Gastrocnemius medialis (tissue), 4 donors: ENCODE results near the gene ZNF528. TPM values are rescaled to one million over a fixed set of nuclear protein-coding genes. Genes with fewer than 3 reads are reported as not detected.

Source experiments
- ATAC-seq, 2 donors: fragments of 150-250 bp; one replicate each; pipeline ENCODE4 v1.9.1; 2016
- DNase-seq, 2 donors: peaks; one replicate each; pipeline ENCODE4 v3.0.0-alpha.2; 2019
- H3K27ac ChIP-seq, 4 donors: fragments of 200-600 bp; sonication (generic); 1 replicate in 1 of 4; 2 replicates in 3 of 4; pipeline ENCODE4 v1.5.1; 2016 to 2018; ENCODE audit warnings: mild to moderate bottlenecking in 2 of 4, moderate library complexity in 1 of 4
- H3K27me3 ChIP-seq, 3 donors: fragments of 200-600 bp; sonication (generic) in 2 of 3; 1 replicate in 1 of 3; 2 replicates in 2 of 3; pipeline versions ENCODE4 v1.5.1 to v1.6.0; 2016 to 2019; ENCODE audit warnings: mild to moderate bottlenecking in 1 of 3, moderate library complexity in 1 of 3
- H3K36me3 ChIP-seq, 2 donors: fragments of 200-600 bp; sonication (generic) in 1 of 2; one replicate each; pipeline ENCODE4 v1.5.1; 2017 to 2018
- H3K4me1 ChIP-seq, 2 donors: fragments of 200-600 bp; sonication (generic) in 1 of 2; one replicate each; pipeline ENCODE4 v1.5.1; 2016 to 2017; ENCODE audit warnings: mild to moderate bottlenecking in 2 of 2
- H3K4me3 ChIP-seq, 4 donors: fragments of 200-600 bp; sonication (generic) in 3 of 4; 1 replicate in 1 of 4; 2 replicates in 3 of 4; pipeline ENCODE4 v1.5.1; 2016 to 2019; ENCODE audit warnings: mild to moderate bottlenecking in 2 of 4
- H3K9me3 ChIP-seq, 3 donors: fragments of 200-600 bp; sonication (generic) in 2 of 3; 1 replicate in 1 of 3; 2 replicates in 2 of 3; pipeline ENCODE4 v1.5.1; 2016 to 2019
- CTCF ChIP-seq, 5 experiments: fragments of 450-650 bp in 3 of 5; fragments of 200-600 bp in 2 of 5; sonication (generic) in 2 of 5; IDR thresholded peaks in 4 of 5; conservative IDR thresholded peaks in 1 of 5; 1 replicate in 4 of 5; 2 replicates in 1 of 5; pipeline ENCODE4 v1.5.1; 2016 to 2019; ENCODE audit warnings: antibody characterized with exemption in 5 of 5, mild to moderate bottlenecking in 3 of 5, moderate library complexity in 3 of 5
- POLR2A ChIP-seq, 2 donors: fragments of 450-650 bp; IDR thresholded peaks; one replicate each; pipeline ENCODE4 v1.6.1; 2017; ENCODE audit warnings: antibody characterized with exemption in 2 of 2, mild to moderate bottlenecking in 2 of 2, moderate library complexity in 2 of 2
- in situ Hi-C, 4 donors: fragments of 200-750 bp; cut with MboI; loops; one replicate each; pipeline versions ENCODE4 v1.15.0 to v1.8.0; 2017; ENCODE audit warnings: low sequenced_read_pairs in 4 of 4
- intact Hi-C: fragments of 100-400 bp; cut with DNase I; formaldehyde crosslinking; loops from one replicate; pipeline ENCODE4 v1.15.1; 2023; ENCODE audit warnings: low total_unique reads
- total RNA-seq, 4 donors: library from RNA; depleted of rRNA; stranded (reverse); fragments of >200 nt; gene quantifications; one replicate each; pipeline versions ENCODE4 v1.1.0 to v1.2.3, GENCODE V29; 2016

Gene ZNF528
- total RNA-seq = 10 to 100 TPM in 1 of 4 donors, 1 to 10 TPM in 3; 2.9 to 11.2 (median 5.5) TPM

GRCh38 chr19:52397310-52398080 lies at the start of gene ZNF528:
TSS of gene ZNF528 (plus strand) at chr19:52397849. CDS start at chr19:52402014, 4,165 bp downstream.
- H3K4me1 ChIP-seq = peaks cover 14 to 18% of the 10 kb centered on the region in 2 donors
- intact Hi-C loops (loop anchor here (2.0 to 5.0 kb wide), 2 partner anchors 27 to 130 kb away; partner anchors contain the start of gene ZNF808), in situ Hi-C loops (no loop called here)
- H3K36me3 ChIP-seq = peaks cover 10 to 62% of the 10 kb centered on the region in 2 donors
- peak within 1 kb of the TSS; percentile 53 to 77 (median 74) for H3K27ac ChIP-seq
- DNase-seq (peak; percentile 83 to 88), ATAC-seq (peak; percentile 94 to 95)
- TF ChIP-seq CTCF (IDR thresholded peaks at IDR 0.05 in 4 of 5, conservative IDR thresholded peaks at IDR 0.05 in 1 of 5) (no peak), POLR2A (IDR thresholded peaks at IDR 0.05) (peak in 1 of 2 donors; percentile 50)
- H3K27me3 ChIP-seq = no peaks in the 10 kb centered on the region
- peak within 1 kb of the TSS; percentile 80 to 97 (median 91) for H3K4me3 ChIP-seq
- H3K9me3 ChIP-seq = no peaks in the 10 kb centered on the region

- in situ Hi-C loops = no loop called here
- H3K27ac ChIP-seq = no peak overlapping the region
These were observed 46.1 kb upstream of the ZNF528 start for GRCh38 chr19:52351512-52351911.

GRCh38 chr19:52366414-52366824 lies 31.2 kb upstream of the ZNF528 start:
- Histone ChIP-seq H3K27me3 (no peaks in the 10 kb centered on the region), H3K4me3 (peak overlapping the region in 1 of 4 donors; percentile 13), H3K9me3 (peaks cover 0 to 18% (median 13%) of the 10 kb centered on the region in 3 donors), H3K27ac (no peak overlapping the region), H3K4me1 (peaks cover 0 to 6% of the 10 kb centered on the region in 2 donors), H3K36me3 (peaks cover 7 to 34% of the 10 kb centered on the region in 2 donors)
- intact Hi-C loops = no loop called here
- TF ChIP-seq POLR2A (IDR thresholded peaks at IDR 0.05) (no peak), CTCF (IDR thresholded peaks at IDR 0.05 in 4 of 5, conservative IDR thresholded peaks at IDR 0.05 in 1 of 5) (no peak)
- ATAC-seq (no peak), DNase-seq (no peak)
- in situ Hi-C loops = no loop called here

More at GRCh38 chr19:52351512-52351911, 46.1 kb upstream of the ZNF528 start:
- Histone ChIP-seq H3K27me3 (no peaks in the 10 kb centered on the region), H3K4me3 (no peak overlapping the region), H3K36me3 (peaks cover 0 to 59% of the 10 kb centered on the region in 2 donors), H3K4me1 (no peaks in the 10 kb centered on the region), H3K9me3 (no peaks in the 10 kb centered on the region)
- intact Hi-C loops = no loop called here
- TF ChIP-seq CTCF (IDR thresholded peaks at IDR 0.05 in 4 of 5, conservative IDR thresholded peaks at IDR 0.05 in 1 of 5) (no peak), POLR2A (IDR thresholded peaks at IDR 0.05) (no peak)
- no peak for DNase-seq
- ATAC-seq = no peak

- Histone ChIP-seq H3K9me3 (peaks cover 0 to 13% (median under 1%) of the 10 kb centered on the region in 3 donors), H3K27me3 (no peaks in the 10 kb centered on the region), H3K27ac (peak within 1 kb of the TSS; percentile 82 to 88 (median 85)), H3K4me3 (peak within 1 kb of the TSS; percentile 69 to 85 (median 79)), H3K36me3 (peaks cover 7 to 46% of the 10 kb centered on the region in 2 donors), H3K4me1 (peaks cover 0 to 6% of the 10 kb centered on the region in 2 donors)
- DNase-seq = peak; percentile 73 to 82
- peak; percentile 95 to 99 for ATAC-seq
- intact Hi-C loops (loop anchor here (1.0 to 2.0 kb wide), 4 partner anchors 27 to 321 kb away; partner anchors contain the start of genes ZNF432, ZNF480, ZNF528 and ZNF610), in situ Hi-C loops (no loop called here)
- TF ChIP-seq POLR2A (IDR thresholded peaks at IDR 0.05) (peak in 1 of 2 donors; percentile 39), CTCF (IDR thresholded peaks at IDR 0.05 in 4 of 5, conservative IDR thresholded peaks at IDR 0.05 in 1 of 5) (no peak)
These were observed 27.9 kb upstream of the ZNF528 start, which contains the start of gene ZNF880 for GRCh38 chr19:52369559-52370340. TSS of gene ZNF880 (plus strand) at chr19:52369923. CDS start at chr19:52369966, 43 bp downstream.
